Activated naive CD8-positive, alpha-beta T cell treated with anti-CD3 and anti-CD28 coated beads, Interleukin-2, amount 10 ng/mL, durations not matched to agents 7 days and 5 days (primary cell): ENCODE measurements around the gene AK5. TPM values are rescaled to one million over a fixed set of nuclear protein-coding genes. Genes with fewer than 3 reads are reported as not detected.

ENCODE experiments used
- ATAC-seq: fragments of 150-1000 bp; cut with Tn5 transposase; one replicate; pipeline ENCODE4 v1.10.0; 2021; ENCODE audit warnings: low read depth, moderate library complexity
- POLR2A ChIA-PET: fragments of 350-600 bp; sonication (Branson Sonifier 250); formaldehyde crosslinking; loops from one replicate; lab custom pipeline; 2021; ENCODE audit warnings: antibody characterized with exemption; lab: Charles Lee
- DNase-seq: peaks from one replicate; pipeline ENCODE4 v3.0.0; 2021
- H3K27ac Mint-ChIP-seq: one replicate; pipeline ENCODE4 v1.8.0; 2022; ENCODE audit warnings: mild to moderate bottlenecking, mixed read lengths
- H3K27me3 Mint-ChIP-seq: one replicate; pipeline ENCODE4 v1.8.0; 2022; ENCODE audit warnings: mild to moderate bottlenecking, moderate library complexity, mixed read lengths
- H3K36me3 Mint-ChIP-seq: one replicate; pipeline ENCODE4 v1.8.0; 2021; ENCODE audit warnings: mild to moderate bottlenecking, mixed read lengths
- H3K4me1 Mint-ChIP-seq: one replicate; pipeline ENCODE4 v1.8.0; 2021; ENCODE audit warnings: mixed read lengths
- H3K4me3 Mint-ChIP-seq: one replicate; pipeline ENCODE4 v1.8.0; 2022; ENCODE audit warnings: mild to moderate bottlenecking, moderate library complexity, mixed read lengths
- H3K9me3 Mint-ChIP-seq: one replicate; pipeline ENCODE4 v1.8.0; 2021; ENCODE audit warnings: mixed read lengths
- total RNA-seq, 2 experiments: library from RNA; stranded (reverse); gene quantifications; one replicate each; pipeline ENCODE4 v1.2.3, GENCODE V29; 2021

AK5 gene
- total RNA-seq, 2 experiments from 2014 or later, result 4.7 to 7.8 TPM

DNA sequence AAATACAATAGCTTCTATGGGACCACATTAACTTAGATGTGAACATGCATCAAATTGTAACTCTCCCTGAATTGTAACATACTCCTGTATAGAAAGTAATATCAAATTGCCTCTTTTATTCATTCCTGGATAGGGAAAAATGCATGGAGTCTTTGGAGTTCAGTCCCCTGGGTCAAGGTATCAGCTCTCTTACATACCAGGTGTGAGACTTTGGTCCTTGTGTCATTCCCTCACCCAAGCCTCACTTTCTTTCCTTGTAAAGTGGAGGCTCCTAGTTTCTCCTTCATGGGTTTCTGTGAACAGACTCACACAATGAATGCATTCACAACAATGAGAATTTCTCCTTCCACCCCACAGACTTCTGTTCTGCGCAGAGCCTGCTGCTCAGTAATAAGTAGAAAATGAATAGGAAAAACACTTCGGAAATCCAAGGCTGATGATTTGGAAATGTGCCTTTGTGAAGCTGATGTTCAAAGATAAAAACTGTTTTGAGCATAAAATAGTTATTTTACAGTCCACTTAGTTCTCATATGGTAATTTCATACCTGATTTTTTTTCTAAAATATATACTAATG is 185.3 kb downstream of the AK5 start:
- Mint-ChIP-seq H3K36me3 (no peaks in the 10 kb centered on the region), H3K27me3 (no peaks in the 10 kb centered on the region), H3K27ac (no peak overlapping the region), H3K4me3 (no peak overlapping the region), H3K9me3 (peaks cover under 1% of the 10 kb centered on the region), H3K4me1 (no peaks in the 10 kb centered on the region)
- DNase-seq, result no peak
- POLR2A ChIA-PET, result no interaction called here
- no peak for ATAC-seq

DNA sequence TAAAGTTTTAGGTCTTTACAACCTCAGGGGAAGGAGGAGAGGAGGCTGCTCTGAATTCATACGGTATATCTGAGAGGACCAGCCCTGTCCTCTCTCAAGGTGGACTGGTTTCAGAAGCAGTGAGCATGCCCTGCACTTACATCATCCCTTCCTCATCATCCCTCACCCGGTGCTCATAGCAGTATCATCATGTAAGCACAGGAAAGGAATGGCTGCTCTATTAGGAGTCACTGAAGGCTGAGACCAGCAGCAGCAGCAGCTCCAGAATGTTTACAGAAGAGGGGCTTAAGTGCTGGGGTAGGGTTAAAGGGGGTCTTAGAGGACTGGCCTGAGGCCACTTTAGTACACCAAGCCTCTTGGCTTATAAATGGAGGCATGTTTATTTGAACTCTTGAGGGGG is 185.9 kb downstream of the AK5 start:
- peaks cover under 1% of the 10 kb centered on the region for H3K9me3 Mint-ChIP-seq
- H3K36me3 Mint-ChIP-seq, result peaks cover under 1% of the 10 kb centered on the region
- no peak overlapping the region for H3K4me3 Mint-ChIP-seq
- DNase-seq (no peak), ATAC-seq (no peak)
- POLR2A ChIA-PET, result no interaction called here
- H3K27ac Mint-ChIP-seq, result no peak overlapping the region
- H3K4me1 Mint-ChIP-seq, result no peaks in the 10 kb centered on the region
- H3K27me3 Mint-ChIP-seq, result no peaks in the 10 kb centered on the region

DNA sequence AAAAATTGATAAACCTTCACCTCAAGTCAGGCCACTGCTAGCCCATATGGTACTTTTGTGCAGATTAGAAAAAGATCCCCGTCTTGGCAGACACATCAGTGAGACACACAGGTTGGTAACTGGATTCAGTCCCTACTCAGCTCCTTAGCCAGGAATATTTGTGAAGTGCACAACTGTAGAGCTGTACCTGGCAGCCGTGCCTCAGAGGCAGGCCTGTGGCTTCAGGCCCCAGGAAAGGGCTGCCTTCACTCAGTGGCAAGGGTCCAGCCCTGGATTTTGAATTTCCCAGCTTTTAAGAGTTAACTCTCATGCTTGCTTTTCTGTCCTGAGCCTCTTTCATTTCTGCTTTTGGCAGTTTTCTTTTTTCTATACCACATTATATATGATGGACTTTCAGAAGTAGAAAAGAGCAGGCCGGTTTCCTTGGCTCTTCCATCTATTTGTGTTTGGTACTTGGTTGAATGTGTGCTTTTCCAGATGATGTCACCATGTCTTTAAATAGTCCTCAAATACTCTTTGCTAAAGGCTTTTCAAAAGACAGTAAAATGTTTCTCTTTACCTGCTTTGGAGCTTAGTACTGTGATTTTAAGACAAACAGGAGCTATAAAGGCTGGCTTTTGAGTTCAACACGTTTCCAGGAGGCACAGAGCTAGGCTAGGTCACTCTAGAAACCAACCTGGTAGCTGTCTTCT is 186.6 kb downstream of the AK5 start:
- H3K27me3 Mint-ChIP-seq, result no peaks in the 10 kb centered on the region
- H3K27ac Mint-ChIP-seq, result no peak overlapping the region
- ATAC-seq (no peak), DNase-seq (no peak)
- peaks cover 2% of the 10 kb centered on the region for H3K36me3 Mint-ChIP-seq
- POLR2A ChIA-PET, result no interaction called here
- peaks cover 2% of the 10 kb centered on the region for H3K9me3 Mint-ChIP-seq
- H3K4me3 Mint-ChIP-seq, result no peak overlapping the region
- no peaks in the 10 kb centered on the region for H3K4me1 Mint-ChIP-seq

DNA sequence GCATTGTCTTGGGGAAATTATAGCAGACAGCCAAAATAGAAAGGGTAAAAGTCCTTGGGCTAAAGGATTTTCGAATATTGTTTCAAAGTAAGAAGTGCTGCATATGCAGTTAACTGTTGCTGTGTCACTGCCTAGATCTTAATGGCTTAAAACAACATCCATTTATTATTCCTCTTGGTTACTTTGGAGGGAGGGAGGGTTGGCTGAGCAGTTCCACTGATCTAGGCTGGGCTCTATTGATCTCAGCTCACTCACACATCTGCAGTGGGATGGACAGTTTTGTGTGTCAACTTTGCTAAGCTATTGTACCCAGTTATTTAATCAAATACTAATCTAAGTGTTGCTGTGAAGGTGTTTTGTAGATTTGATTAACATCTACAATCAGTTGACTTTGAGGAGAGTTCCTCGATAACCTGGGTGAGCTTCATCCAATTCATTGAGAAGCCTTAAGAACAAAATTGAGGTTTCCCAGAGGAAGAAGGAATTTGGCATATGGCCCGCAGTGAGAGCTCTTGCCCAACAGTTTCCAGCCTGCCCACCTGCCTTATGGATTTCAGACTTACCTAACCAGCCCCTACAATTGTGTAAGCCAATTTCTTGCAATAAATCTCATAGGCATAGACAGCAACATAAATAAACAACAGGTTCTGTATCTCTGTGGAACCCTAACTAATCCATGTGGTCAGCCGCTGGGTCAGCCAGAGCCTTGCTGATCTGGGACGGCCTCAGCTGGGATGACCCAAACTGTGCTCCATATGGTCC is 187.3 kb downstream of the AK5 start:
- H3K4me3 Mint-ChIP-seq, result no peak overlapping the region
- POLR2A ChIA-PET, result no interaction called here
- peaks cover 2% of the 10 kb centered on the region for H3K36me3 Mint-ChIP-seq
- H3K27me3 Mint-ChIP-seq, result no peaks in the 10 kb centered on the region
- DNase-seq, result no peak
- H3K4me1 Mint-ChIP-seq, result no peaks in the 10 kb centered on the region
- no peak for ATAC-seq
- no peak overlapping the region for H3K27ac Mint-ChIP-seq
- H3K9me3 Mint-ChIP-seq, result peaks cover 2% of the 10 kb centered on the region

DNA sequence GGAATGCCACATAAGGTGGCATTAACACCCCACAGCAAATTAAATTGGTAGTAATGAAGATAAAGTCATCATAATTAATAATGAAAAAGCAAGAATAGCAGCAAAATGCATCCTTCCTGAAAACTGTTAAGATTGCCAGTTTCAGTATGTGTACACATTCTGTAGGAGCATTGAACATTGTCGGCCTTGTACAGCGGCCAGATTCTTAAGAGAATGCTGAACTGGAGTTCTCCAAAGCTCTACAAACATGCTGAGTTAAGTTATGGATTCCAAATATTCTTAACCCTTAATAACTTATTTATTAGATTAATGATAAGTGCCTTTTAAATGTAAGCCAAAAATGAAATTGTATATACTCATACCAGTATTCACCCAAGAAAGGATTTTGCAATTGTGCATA is 189.9 kb downstream of the AK5 start:
- no peak overlapping the region for H3K27ac Mint-ChIP-seq
- H3K9me3 Mint-ChIP-seq, result peaks cover 2% of the 10 kb centered on the region
- ATAC-seq (no peak), DNase-seq (no peak)
- peaks cover 2% of the 10 kb centered on the region for H3K36me3 Mint-ChIP-seq
- H3K4me1 Mint-ChIP-seq, result no peaks in the 10 kb centered on the region
- no peak overlapping the region for H3K4me3 Mint-ChIP-seq
- POLR2A ChIA-PET, result no interaction called here
- H3K27me3 Mint-ChIP-seq, result no peaks in the 10 kb centered on the region

DNA sequence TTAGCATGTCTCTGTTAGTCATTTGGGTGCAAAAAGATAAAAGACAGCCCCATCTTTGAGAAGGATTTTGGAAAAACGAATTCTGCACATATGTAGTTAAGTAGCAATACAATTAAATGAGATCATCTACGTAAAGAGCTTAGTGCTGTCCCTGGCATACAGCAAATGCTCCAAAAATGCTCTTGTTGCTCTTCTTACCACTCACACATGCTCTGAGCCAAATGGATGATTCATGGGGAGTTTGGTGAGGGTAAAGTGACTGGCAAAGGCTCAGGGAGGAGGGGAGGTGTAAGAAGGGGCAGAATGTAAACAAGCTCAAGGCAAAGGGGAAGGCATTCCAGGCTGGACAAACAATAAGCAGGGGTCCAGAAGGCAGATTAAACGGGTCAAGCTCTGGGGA is 191.9 kb downstream of the AK5 start:
- no peaks in the 10 kb centered on the region for H3K27me3 Mint-ChIP-seq
- H3K36me3 Mint-ChIP-seq, result peaks cover 5% of the 10 kb centered on the region
- H3K9me3 Mint-ChIP-seq, result peaks cover 5% of the 10 kb centered on the region
- no peak for DNase-seq
- POLR2A ChIA-PET, result no interaction called here
- no peak overlapping the region for H3K4me3 Mint-ChIP-seq
- no peak for ATAC-seq
- no peak overlapping the region for H3K27ac Mint-ChIP-seq
- H3K4me1 Mint-ChIP-seq, result no peaks in the 10 kb centered on the region

DNA sequence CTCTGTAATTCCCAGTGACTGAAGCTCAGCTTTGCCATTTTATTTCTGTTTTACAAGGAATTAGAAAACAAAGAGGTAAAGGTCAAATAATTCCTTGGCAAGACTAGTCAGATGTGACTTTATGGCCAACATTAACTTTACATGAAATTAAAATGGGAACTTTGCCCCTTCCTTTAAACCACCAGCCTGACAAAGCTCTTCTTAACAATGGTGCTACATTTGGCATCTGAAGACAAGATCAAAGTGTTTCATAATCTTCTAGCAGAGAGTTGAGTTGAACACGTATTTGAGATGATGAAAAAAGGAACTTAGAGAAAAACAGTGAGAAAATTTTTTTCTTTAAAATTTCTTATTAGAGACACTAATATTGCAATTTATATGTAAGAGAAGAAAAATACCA is 193.8 kb downstream of the AK5 start:
- no peak for ATAC-seq
- Mint-ChIP-seq H3K4me1 (no peaks in the 10 kb centered on the region), H3K36me3 (peaks cover 5% of the 10 kb centered on the region), H3K4me3 (no peak overlapping the region), H3K27ac (no peak overlapping the region), H3K9me3 (peaks cover 5% of the 10 kb centered on the region), H3K27me3 (no peaks in the 10 kb centered on the region)
- POLR2A ChIA-PET, result interaction anchor here (0.5 kb wide), 1 partner anchor 149 kb away, joined by 3 read pairs; no protein-coding TSS in a partner anchor
- DNase-seq, result no peak

DNA sequence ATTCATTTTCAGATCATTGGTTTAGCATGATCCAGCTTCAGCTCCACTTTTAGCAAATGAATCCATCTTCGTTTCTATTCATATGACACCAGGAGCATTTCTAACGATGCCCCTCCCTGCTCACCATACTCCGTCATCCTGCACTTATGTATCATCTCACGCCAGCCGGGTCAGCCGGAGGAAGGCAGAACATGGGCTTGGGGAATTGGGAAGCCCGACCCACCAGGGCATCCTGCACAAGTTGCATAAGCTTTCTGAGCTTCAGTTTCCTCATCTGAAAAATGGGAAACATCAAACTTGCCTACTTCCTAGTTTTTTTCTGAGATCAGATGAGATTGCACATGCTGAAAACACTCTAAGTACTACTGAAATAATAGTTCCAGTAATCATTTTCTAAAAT is 194.7 kb downstream of the AK5 start:
- Mint-ChIP-seq H3K27me3 (no peaks in the 10 kb centered on the region), H3K27ac (no peak overlapping the region), H3K4me3 (no peak overlapping the region), H3K9me3 (peaks cover 5% of the 10 kb centered on the region), H3K4me1 (no peaks in the 10 kb centered on the region), H3K36me3 (peaks cover 5% of the 10 kb centered on the region)
- ATAC-seq (no peak), DNase-seq (no peak)
- POLR2A ChIA-PET, result interaction anchor here (0.7 kb wide), 1 partner anchor 345 kb away, joined by 4 read pairs; no protein-coding TSS in a partner anchor

DNA sequence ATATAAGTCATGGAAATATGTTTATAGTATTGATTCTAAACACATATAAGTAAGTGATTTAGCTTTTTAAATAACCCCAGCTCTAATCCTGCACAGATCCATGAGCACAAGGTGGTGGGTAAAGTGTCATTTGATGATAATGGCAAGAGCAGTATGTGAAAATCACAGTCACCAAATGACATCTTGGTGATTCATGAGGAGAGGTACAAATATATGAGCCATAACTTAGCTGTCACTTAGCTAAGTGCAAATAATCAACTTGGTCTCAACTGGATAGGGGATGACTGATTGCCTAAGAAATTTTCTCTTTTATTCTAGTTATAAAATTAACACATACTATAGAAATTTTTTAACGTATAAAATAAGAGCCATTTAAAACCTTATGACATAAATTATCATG is 202.5 kb downstream of the AK5 start:
- no peak for DNase-seq
- H3K4me3 Mint-ChIP-seq, result no peak overlapping the region
- H3K27ac Mint-ChIP-seq, result no peak overlapping the region
- no peak for ATAC-seq
- no peaks in the 10 kb centered on the region for H3K36me3 Mint-ChIP-seq
- POLR2A ChIA-PET, result no interaction called here
- no peaks in the 10 kb centered on the region for H3K27me3 Mint-ChIP-seq
- H3K9me3 Mint-ChIP-seq, result peaks cover 1% of the 10 kb centered on the region
- no peaks in the 10 kb centered on the region for H3K4me1 Mint-ChIP-seq

DNA sequence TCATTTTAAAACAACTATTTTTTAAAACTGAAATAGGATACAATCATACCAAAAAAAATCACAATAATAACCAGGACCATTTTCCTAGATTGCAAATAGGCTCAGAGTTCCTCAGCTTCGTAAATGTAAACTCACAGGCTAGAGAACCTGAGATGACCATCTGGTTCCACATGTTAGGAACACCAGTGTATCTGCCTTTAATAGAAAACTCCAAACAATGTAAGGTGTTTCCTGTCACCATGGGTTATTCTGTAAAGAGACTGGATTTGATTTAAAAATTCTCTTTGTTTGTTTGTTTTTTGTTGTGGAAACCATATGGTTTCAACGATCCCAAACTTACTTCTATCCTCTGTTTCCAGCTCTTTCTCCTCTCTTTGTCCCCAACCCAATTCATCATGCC is 203.1 kb downstream of the AK5 start:
- H3K4me3 Mint-ChIP-seq, result no peak overlapping the region
- no peak for ATAC-seq
- no peak overlapping the region for H3K27ac Mint-ChIP-seq

DNA sequence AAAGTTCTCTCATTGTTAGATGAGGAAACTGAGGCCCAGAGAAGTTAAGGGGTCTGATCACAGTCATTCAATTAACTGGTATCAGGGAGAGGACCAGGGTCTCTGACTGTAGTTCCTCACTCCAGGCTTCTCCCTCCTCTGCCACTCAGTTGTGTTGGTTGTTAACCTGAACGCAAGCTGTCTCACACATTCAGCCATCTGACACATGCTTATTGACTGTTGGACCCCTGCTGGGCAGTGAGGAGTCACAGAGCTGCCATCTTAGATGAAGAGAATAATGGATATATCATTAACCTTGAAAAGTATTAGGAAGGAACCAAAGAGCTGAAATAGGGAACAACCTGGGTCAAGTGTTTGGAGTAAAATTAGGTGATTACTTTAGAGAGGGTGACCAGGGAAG is 205.8 kb downstream of the AK5 start:
- no peak overlapping the region for H3K4me3 Mint-ChIP-seq
- no peak for ATAC-seq
- H3K27me3 Mint-ChIP-seq, result no peaks in the 10 kb centered on the region
- H3K9me3 Mint-ChIP-seq, result peaks cover 1% of the 10 kb centered on the region
- H3K36me3 Mint-ChIP-seq, result no peaks in the 10 kb centered on the region
- POLR2A ChIA-PET, result no interaction called here
- no peak overlapping the region for H3K27ac Mint-ChIP-seq
- DNase-seq, result no peak
- no peaks in the 10 kb centered on the region for H3K4me1 Mint-ChIP-seq

More for the DNA sequence above, 203.1 kb downstream of the AK5 start:
- no peak for DNase-seq
- Mint-ChIP-seq H3K27me3 (no peaks in the 10 kb centered on the region), H3K36me3 (no peaks in the 10 kb centered on the region), H3K4me1 (no peaks in the 10 kb centered on the region), H3K9me3 (peaks cover 1% of the 10 kb centered on the region)
- POLR2A ChIA-PET, result no interaction called here

DNA sequence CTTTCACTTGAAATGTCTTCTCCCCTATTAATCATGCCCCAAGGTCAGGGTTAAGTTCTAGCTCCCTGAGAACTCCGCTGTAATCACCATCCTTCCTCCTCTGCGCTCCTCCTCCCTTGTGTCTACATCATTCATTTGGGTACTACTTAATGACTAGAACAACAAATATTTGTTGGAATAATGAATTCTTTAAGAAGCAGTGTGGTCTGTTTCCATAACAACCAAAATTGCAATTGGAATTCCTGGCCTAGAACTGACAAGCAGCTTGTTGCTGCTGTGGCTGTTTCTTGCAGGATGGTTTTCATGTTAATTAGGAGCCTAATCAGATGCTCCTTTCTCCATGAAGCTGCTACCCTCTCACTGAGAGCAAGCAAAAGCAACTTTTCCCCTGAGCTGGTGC is 208.1 kb downstream of the AK5 start:
- ATAC-seq (no peak), DNase-seq (no peak)
- H3K9me3 Mint-ChIP-seq, result no peaks in the 10 kb centered on the region
- POLR2A ChIA-PET, result no interaction called here
- H3K4me1 Mint-ChIP-seq, result no peaks in the 10 kb centered on the region
- H3K27ac Mint-ChIP-seq, result no peak overlapping the region
- H3K27me3 Mint-ChIP-seq, result no peaks in the 10 kb centered on the region
- no peaks in the 10 kb centered on the region for H3K36me3 Mint-ChIP-seq
- H3K4me3 Mint-ChIP-seq, result no peak overlapping the region

DNA sequence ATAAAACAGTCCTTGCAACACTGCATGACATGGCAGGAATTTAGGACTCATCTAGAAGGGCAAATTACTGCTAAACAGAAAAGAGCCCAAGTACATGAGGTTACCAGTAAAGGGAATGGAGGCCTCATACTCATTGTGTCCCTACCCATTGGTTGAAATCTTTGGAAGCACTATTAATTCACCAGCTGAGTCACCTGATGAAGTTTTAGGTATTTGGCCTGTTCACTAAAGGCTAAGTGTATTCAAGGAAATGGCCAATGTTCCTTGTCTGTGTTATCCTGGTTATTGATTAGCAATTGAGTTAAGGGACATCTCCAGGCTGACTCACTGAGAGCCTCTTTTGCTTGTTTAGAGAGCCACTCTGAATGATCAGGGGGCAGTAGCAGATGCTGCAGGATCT is 212.2 kb downstream of the AK5 start:
- H3K36me3 Mint-ChIP-seq, result peaks cover 5% of the 10 kb centered on the region
- H3K4me3 Mint-ChIP-seq, result no peak overlapping the region
- POLR2A ChIA-PET, result no interaction called here
- peaks cover 11% of the 10 kb centered on the region for H3K9me3 Mint-ChIP-seq
- no peak overlapping the region for H3K27ac Mint-ChIP-seq
- no peaks in the 10 kb centered on the region for H3K4me1 Mint-ChIP-seq
- no peak for ATAC-seq
- no peaks in the 10 kb centered on the region for H3K27me3 Mint-ChIP-seq
- no peak for DNase-seq

DNA sequence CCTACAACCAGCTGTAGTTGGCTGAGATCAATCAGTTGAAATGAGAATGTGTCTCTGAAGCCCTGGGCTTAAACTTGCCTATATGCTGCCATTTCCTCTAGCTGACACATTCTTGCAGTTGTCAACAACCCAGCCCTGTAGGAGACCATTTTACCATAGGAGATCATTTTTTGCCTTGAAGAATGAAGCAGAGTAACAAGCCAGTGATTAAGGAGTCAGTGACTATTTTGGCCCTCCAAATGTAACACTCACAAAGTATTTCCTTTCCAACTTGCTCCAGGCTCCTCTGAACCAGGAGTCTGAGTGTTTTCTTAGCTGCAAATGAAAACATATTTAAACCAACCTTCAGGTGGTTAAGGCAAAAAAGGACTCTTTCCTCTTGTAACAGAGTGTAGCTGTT is 217.1 kb downstream of the AK5 start:
- peaks cover 11% of the 10 kb centered on the region for H3K9me3 Mint-ChIP-seq
- H3K27me3 Mint-ChIP-seq, result no peaks in the 10 kb centered on the region
- POLR2A ChIA-PET, result no interaction called here
- H3K4me3 Mint-ChIP-seq, result no peak overlapping the region
- H3K36me3 Mint-ChIP-seq, result peaks cover 5% of the 10 kb centered on the region
- DNase-seq (no peak), ATAC-seq (no peak)
- no peak overlapping the region for H3K27ac Mint-ChIP-seq
- no peaks in the 10 kb centered on the region for H3K4me1 Mint-ChIP-seq
